Nephron (organoid): ENCODE data around the gene AHNAK2.

Source experiments
- H3K27ac Mint-ChIP-seq, 3 experiments: 2 replicates each; pipeline ENCODE4 v1.8.0; 2020; ENCODE audit warnings: mixed read lengths in 3 of 3, mild to moderate bottlenecking in 2 of 3, moderate library complexity in 1 of 3
- H3K27me3 Mint-ChIP-seq: 2 replicates; pipeline ENCODE4 v1.8.0; 2021; ENCODE audit warnings: low read depth, mild to moderate bottlenecking, moderate library complexity, mixed read lengths
- H3K36me3 Mint-ChIP-seq: 2 replicates; pipeline ENCODE4 v1.8.0; 2020; ENCODE audit warnings: low read depth, mixed read lengths
- H3K4me1 Mint-ChIP-seq: 2 replicates; pipeline ENCODE4 v1.8.0; 2020; ENCODE audit warnings: mixed read lengths
- H3K4me3 Mint-ChIP-seq, 3 experiments: 2 replicates each; pipeline ENCODE4 v1.8.0; 2020; ENCODE audit warnings: mild to moderate bottlenecking in 3 of 3, mixed read lengths in 3 of 3, moderate library complexity in 2 of 3
- H3K9me3 Mint-ChIP-seq: 2 replicates; pipeline ENCODE4 v1.8.0; 2020; ENCODE audit warnings: mixed read lengths
- TF ChIP-seq, protein P1 (sequence below), 3 experiments: fragments of 200-600 bp; sonication (generic); IDR thresholded peaks; one replicate each; pipeline ENCODE4 v1.5.0; 2021; ENCODE audit warnings: antibody characterized with exemption in 3 of 3; ENCODE audit not compliant: unreplicated experiment in 3 of 3

Gene AHNAK2

GRCh38 chr14:104965561-104966231, 12.5 kb downstream of the AHNAK2 start:
- Mint-ChIP-seq H3K4me3 (no peak overlapping the region), H3K27me3 (no peaks in the 10 kb centered on the region), H3K9me3 (no peaks in the 10 kb centered on the region), H3K36me3 (no peaks in the 10 kb centered on the region), H3K27ac (no peak overlapping the region), H3K4me1 (peaks cover 7% of the 10 kb centered on the region)
- TF ChIP-seq, protein P1, sequence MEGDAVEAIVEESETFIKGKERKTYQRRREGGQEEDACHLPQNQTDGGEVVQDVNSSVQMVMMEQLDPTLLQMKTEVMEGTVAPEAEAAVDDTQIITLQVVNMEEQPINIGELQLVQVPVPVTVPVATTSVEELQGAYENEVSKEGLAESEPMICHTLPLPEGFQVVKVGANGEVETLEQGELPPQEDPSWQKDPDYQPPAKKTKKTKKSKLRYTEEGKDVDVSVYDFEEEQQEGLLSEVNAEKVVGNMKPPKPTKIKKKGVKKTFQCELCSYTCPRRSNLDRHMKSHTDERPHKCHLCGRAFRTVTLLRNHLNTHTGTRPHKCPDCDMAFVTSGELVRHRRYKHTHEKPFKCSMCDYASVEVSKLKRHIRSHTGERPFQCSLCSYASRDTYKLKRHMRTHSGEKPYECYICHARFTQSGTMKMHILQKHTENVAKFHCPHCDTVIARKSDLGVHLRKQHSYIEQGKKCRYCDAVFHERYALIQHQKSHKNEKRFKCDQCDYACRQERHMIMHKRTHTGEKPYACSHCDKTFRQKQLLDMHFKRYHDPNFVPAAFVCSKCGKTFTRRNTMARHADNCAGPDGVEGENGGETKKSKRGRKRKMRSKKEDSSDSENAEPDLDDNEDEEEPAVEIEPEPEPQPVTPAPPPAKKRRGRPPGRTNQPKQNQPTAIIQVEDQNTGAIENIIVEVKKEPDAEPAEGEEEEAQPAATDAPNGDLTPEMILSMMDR (IDR thresholded peaks at IDR 0.05; ENCODE audit: unreplicated experiment in 3 of 3) = no peak

GRCh38 chr14:104964546-104964945, 13.6 kb downstream of the AHNAK2 start:
- Mint-ChIP-seq H3K27ac (no peak overlapping the region), H3K36me3 (no peaks in the 10 kb centered on the region), H3K9me3 (no peaks in the 10 kb centered on the region), H3K4me1 (peaks cover 7% of the 10 kb centered on the region), H3K27me3 (no peaks in the 10 kb centered on the region), H3K4me3 (no peak overlapping the region)
- TF ChIP-seq, protein P1 (IDR thresholded peaks at IDR 0.05; ENCODE audit: unreplicated experiment in 3 of 3) = no peak

DNA sequence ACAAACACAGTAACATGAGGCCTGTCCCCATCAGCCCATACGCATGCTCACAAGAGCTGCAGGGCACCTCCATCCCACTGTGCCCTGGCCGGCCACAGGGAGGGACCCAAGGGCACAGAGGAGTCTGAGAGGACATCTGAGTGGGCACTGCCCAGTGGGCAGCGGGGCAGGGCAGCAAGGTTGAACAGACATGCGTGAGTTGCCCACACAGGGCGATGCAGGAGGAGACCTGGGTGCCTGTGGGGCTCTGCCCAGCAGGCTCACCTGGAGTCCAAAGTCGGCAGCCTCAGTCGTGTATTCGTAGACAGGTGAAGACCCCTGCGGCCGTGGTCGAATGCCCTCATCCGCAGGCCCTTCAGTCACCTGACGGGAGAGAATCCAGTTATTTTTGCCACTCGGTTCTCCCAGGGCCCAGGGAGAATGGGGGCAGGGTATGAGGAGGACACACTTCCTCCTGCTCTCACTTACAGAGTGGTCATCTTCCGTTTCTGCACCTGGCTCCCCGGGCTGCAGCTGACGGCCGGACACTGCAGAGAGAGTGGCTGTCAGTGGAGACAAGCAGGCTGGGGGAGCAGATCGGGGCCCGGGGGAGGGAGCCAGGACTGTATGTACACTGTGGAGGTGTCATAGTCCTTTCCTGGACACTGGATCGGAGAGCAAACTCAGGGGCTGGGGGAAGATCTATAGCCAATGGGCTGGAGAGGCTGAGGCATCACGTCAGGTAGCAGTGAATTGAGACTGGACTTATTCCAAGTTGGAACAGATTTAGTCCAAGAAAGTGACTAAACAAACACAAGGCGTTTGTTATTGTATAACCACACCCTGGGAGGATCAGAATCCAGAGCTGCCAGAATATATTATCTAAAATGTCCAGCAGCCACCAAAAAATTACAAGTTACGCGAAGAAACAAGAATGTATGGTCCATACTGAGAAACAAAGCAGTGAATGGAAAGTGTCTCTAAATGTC, 20.7 kb downstream of the AHNAK2 start:
- peaks cover 2% of the 10 kb centered on the region for H3K9me3 Mint-ChIP-seq
- H3K4me1 Mint-ChIP-seq = no peaks in the 10 kb centered on the region
- H3K4me3 Mint-ChIP-seq = no peak overlapping the region
- H3K27ac Mint-ChIP-seq = no peak overlapping the region
- H3K27me3 Mint-ChIP-seq = peaks cover 16% of the 10 kb centered on the region
- no peaks in the 10 kb centered on the region for H3K36me3 Mint-ChIP-seq
- TF ChIP-seq, protein P1 (IDR thresholded peaks at IDR 0.05; ENCODE audit: unreplicated experiment in 3 of 3) = no peak

- peaks cover 16% of the 10 kb centered on the region for H3K27me3 Mint-ChIP-seq
- TF ChIP-seq, protein P1 (IDR thresholded peaks at IDR 0.05; ENCODE audit: unreplicated experiment in 3 of 3) = no peak
- H3K9me3 Mint-ChIP-seq = peaks cover 2% of the 10 kb centered on the region
- H3K4me1 Mint-ChIP-seq = no peaks in the 10 kb centered on the region
- H3K4me3 Mint-ChIP-seq = no peak overlapping the region
- no peaks in the 10 kb centered on the region for H3K36me3 Mint-ChIP-seq
- no peak overlapping the region for H3K27ac Mint-ChIP-seq
Measured at GRCh38 chr14:104956290-104956890, 21.8 kb downstream of the AHNAK2 start.

- TF ChIP-seq, protein P1 (IDR thresholded peaks at IDR 0.05; ENCODE audit: unreplicated experiment in 3 of 3) = no peak
- Mint-ChIP-seq H3K4me1 (no peaks in the 10 kb centered on the region), H3K27ac (no peak overlapping the region), H3K27me3 (peaks cover 16% of the 10 kb centered on the region), H3K4me3 (no peak overlapping the region), H3K9me3 (peaks cover 2% of the 10 kb centered on the region), H3K36me3 (no peaks in the 10 kb centered on the region)
Measured at GRCh38 chr14:104955396-104955770, 22.8 kb downstream of the AHNAK2 start.
